ENCODE results near the gene SHC2.

GRCh38 chr19:496112-496665 lies 35.4 kb upstream of the SHC2 start, which contains the start of gene MADCAM1:
- TF ChIP-seq CTCF (conservative IDR thresholded peaks at IDR 0.05 in 1 of 2, IDR thresholded peaks at IDR 0.05 in 1 of 2; ENCODE audit: low read depth in 1 of 2, low read length in 2 of 2): no peak
- TF ChIP-seq EZH2 (IDR thresholded peaks at IDR 0.05; ENCODE audit: low read length, missing control alignments): no peak
